K562 (cell line): ENCODE data around the gene CLK4. TPM values are rescaled to one million over a fixed set of nuclear protein-coding genes. Genes with fewer than 3 reads are reported as not detected.
A peak's percentile ranks its signal among the peaks of the same experiment; 100 is the strongest.

Experiments used
- E4F1 ChIP-seq: fragments of 250-450 bp; sonication (Bioruptor Pico); IDR thresholded peaks from 2 replicates; pipeline ENCODE4 v1.5.0; 2021; ENCODE audit warnings: mild to moderate bottlenecking, borderline replicate concordance
- KLF13 ChIP-seq: fragments of 450-650 bp; IDR thresholded peaks from 2 replicates; pipeline ENCODE4 v1.6.1; 2016; ENCODE audit warnings: missing genetic modification characterization, low read depth, mild to moderate bottlenecking, missing compliant biosample characterization, moderate library complexity, borderline replicate concordance
- MAX ChIP-seq: sonication (generic); formaldehyde crosslinking; IDR thresholded peaks from 2 replicates; pipeline ENCODE4 v1.9.0; 2022; ENCODE audit warnings: mild to moderate bottlenecking, missing genetic modification reagents
- MNT ChIP-seq, 2 experiments: fragments of 450-650 bp; conservative IDR thresholded peaks; 2 replicates each; pipeline ENCODE4 v1.6.1; 2017; ENCODE audit warnings: mild to moderate bottlenecking in 2 of 2, moderate library complexity in 2 of 2
- SMARCA4 ChIP-seq: fragments of 450-650 bp; IDR thresholded peaks from 2 replicates; pipeline ENCODE4 v1.6.1; 2016
- ZFX ChIP-seq: sonication (generic); formaldehyde crosslinking; IDR thresholded peaks from 2 replicates; pipeline ENCODE4 v1.8.0; 2022; ENCODE audit warnings: mild to moderate bottlenecking, missing genetic modification reagents, moderate library complexity
- polyA plus RNA-seq, 8 experiments: library from polyadenylated mRNA; depleted of rRNA in 4 of 8; stranded (reverse) in 5 of 8; unstranded in 3 of 8; fragments of >200 nt; fragmentation: Nextera tagmentation in 2 of 8; fragmentation: Illumina TruSeq in 1 of 8; extraction: Ambion mirVana in 2 of 8; extraction: Trizol in 1 of 8; gene quantifications; 2 replicates each; pipeline versions ENCODE4 v1.2.1 to v1.2.3, GENCODE V29; 2011 to 2014; ENCODE audit warnings: inconsistent platforms in 1 of 8, missing spikeins in 1 of 8
- total RNA-seq, 7 experiments: library from RNA; depleted of rRNA in 6 of 7; stranded (reverse); fragments of >200 nt in 6 of 7; fragmentation: Illumina TruSeq in 2 of 7; extraction: Trizol in 2 of 7; gene quantifications; 2 replicates each; pipeline versions ENCODE4 v1.2.1 to v1.2.3, GENCODE V29; 2011 to 2021; ENCODE audit warnings: low replicate concordance in 1 of 7

CLK4 gene
- total and polyA plus RNA-seq, 9 of the 15 experiments (the other 6 are each of a cell fraction or from before 2014, with no cell fraction given): 10.5 to 23.1 (median 13.9) TPM

- TF ChIP-seq KLF13 (tag) (no peak), E4F1 (CRISPR knock-in tag) (no peak), ZFX (CRISPR knock-in tag) (peak; percentile 48), MNT (conservative IDR thresholded peaks at IDR 0.05) (peak; percentile 70 to 84), MAX (CRISPR knock-in tag) (peak; percentile 86), SMARCA4 (peak; percentile 53; the same call in 1 of the 2 replicates)
Measured at GRCh38 chr5:178555005-178555404, 71.8 kb downstream of the CLK4 start (continued).
